GM12875 (cell line): Measurements from ENCODE around the gene NIPAL4.

Experiments used
- H3K4me3 ChIP-seq: one replicate; pipeline ENCODE4 v1.5.1; 2011; ENCODE audit warnings: low read depth, low read length, control low read depth
- TF ChIP-seq, protein P1 (sequence below): IDR thresholded peaks from 2 replicates; pipeline ENCODE4 v1.5.1; 2011; ENCODE audit warnings: low read depth, mild to moderate bottlenecking, control low read depth, inconsistent platforms, low read length, moderate library complexity, borderline replicate concordance; ENCODE audit not compliant: insufficient read depth

NIPAL4 gene

DNA sequence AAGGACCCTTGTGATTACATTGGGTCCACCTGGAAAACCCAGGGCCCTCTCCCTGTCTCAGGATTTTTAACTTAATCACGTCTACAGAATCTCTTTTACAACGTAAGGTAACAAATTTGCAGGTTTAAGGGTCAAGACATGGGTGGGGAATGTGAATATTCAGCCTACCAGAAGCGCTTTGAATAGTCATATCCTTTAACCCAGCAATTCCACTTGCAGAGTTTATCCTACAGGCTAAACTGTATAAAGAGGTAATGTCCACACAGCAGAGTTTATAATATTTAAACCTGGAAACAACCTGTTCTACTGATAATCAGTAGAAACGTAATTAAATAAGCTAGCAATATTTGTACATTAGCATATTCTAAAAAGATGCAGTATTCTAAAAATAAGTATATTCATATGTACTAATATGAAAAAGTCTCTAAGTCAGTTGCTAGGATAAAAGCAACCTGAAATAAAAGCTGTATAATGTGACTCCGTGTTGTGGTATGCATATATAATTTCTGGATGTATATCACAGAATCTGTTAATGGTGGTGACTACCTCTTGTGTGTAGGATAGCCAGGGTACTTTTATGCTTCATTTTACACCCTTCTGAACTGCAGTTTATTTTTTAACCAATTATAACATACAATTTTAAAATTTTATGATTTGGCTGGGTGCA, 14.1 kb upstream of the NIPAL4 start:
- TF ChIP-seq, protein P1, sequence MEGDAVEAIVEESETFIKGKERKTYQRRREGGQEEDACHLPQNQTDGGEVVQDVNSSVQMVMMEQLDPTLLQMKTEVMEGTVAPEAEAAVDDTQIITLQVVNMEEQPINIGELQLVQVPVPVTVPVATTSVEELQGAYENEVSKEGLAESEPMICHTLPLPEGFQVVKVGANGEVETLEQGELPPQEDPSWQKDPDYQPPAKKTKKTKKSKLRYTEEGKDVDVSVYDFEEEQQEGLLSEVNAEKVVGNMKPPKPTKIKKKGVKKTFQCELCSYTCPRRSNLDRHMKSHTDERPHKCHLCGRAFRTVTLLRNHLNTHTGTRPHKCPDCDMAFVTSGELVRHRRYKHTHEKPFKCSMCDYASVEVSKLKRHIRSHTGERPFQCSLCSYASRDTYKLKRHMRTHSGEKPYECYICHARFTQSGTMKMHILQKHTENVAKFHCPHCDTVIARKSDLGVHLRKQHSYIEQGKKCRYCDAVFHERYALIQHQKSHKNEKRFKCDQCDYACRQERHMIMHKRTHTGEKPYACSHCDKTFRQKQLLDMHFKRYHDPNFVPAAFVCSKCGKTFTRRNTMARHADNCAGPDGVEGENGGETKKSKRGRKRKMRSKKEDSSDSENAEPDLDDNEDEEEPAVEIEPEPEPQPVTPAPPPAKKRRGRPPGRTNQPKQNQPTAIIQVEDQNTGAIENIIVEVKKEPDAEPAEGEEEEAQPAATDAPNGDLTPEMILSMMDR, result no peak
- H3K4me3 ChIP-seq, result no peak overlapping the region

DNA sequence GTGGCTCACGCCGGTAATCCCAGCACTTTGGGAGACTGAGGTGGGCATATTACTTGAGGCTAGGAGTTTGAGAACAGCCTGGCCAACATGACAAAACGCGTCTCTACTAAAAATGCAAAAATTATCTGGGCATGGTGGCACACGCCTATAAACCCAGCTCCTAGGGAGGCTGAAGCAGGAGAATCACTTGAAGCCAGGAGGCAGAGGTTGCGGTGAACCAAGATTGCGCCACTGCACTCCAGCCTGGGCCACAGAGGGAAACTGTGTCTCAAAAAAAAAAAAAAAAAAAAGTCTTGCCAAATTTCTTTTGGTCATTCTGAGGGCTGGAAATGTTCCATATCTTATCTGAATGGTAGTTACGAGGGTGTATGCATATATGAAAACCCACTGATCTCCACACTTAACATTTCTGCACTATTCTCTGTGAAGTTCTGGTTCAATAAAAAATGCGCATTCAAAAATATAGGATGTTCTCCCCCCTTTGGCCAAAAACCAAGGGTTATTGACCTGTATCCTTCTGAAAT, 13.5 kb upstream of the NIPAL4 start:
- no peak overlapping the region for H3K4me3 ChIP-seq
- TF ChIP-seq, protein P1, result no peak

DNA sequence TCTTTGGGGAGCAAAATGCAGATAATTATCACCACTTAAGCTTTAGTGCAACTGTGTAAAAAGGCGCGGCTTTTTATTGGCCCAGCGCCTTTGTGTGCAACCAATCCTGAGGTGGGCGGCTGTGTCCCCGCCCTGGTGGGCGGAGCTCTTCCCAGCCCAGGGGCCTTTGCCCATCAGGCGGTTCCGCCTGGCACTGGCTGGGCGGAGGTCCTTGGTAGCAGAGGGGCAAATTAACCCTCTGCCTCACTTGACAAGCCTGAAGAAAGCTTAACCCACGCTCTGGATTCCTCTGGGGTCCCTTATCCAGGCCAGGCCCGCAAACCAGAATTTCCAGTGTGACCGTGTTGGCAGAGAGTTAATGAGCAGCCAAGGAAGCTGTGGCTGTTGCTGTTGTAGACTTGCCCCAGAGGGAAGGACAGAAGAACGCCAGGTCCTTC, 12.8 kb upstream of the NIPAL4 start:
- TF ChIP-seq, protein P1, result no peak
- no peak overlapping the region for H3K4me3 ChIP-seq

DNA sequence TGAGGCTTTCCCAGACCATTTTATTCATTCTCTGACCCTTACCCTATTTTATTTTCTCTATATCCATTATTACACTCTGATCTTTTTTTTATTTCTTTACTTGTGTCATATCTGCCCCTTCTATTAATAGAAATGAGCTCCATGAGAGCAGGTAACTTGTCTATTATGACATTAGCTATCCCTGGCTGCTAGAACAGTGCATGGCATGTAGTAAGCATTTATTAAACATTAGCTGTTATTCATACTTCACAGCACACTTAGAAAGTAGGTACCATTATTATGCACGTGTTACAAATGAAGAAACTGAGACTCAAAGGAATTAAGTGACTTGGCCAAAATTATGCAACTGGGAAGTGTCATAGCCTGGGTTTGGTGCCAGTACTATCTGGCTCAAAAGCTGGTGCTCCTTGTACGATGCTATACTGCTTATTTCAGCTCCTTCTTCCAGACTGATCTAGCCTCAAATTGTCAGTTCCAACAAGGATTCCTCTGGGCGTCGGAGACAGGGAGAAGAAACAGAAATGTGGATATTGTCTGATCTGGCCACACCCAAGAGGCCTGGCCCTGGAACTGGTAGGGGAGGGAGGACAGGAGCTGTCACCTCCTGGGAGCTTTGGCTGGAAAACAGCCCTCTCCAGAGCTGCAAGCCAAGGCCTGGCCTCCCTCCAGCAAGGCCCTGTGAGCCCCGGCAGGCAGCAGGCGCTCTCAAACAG, 10.8 kb upstream of the NIPAL4 start:
- TF ChIP-seq, protein P1, result no peak
- H3K4me3 ChIP-seq, result no peak overlapping the region

DNA sequence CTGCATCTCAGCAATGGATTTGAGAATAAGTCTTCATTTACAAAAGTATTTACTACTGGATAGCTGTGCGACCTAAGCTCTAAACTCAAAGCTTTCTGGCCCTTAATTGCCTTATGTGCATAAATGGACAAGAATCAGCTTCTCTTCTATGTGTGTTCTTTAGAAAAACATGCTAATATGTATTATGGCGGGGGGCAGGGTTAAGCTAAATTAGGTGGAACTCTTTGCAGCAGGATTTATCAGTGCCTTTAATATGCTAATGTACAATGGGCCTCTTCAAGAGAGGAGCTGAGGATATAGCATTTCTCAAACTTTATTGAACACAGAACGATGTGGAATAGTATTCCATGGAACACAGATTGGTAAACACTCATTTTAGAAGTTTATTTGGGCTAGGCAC, 10.0 kb upstream of the NIPAL4 start:
- TF ChIP-seq, protein P1, result no peak
- no peak overlapping the region for H3K4me3 ChIP-seq

DNA sequence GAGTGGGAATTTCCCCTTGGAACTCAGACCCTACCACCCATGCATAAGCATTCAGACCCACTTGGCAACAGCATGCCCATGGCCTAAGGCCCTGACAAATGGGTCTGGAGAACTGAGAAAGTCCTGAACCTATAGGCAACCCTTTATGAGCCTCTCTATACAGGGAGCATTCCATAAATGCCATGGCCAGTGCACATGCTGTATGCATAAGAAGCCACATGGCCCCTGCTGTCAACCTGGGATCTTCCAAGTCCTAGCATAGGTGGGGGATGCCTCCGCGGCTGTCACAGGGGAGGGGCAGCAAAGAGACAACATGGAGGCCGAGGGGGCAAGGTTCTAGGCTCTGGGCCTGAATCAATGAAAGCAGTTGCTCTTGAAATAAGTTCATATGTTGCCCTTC, 8.2 kb upstream of the NIPAL4 start:
- TF ChIP-seq, protein P1, result no peak
- H3K4me3 ChIP-seq, result no peak overlapping the region

DNA sequence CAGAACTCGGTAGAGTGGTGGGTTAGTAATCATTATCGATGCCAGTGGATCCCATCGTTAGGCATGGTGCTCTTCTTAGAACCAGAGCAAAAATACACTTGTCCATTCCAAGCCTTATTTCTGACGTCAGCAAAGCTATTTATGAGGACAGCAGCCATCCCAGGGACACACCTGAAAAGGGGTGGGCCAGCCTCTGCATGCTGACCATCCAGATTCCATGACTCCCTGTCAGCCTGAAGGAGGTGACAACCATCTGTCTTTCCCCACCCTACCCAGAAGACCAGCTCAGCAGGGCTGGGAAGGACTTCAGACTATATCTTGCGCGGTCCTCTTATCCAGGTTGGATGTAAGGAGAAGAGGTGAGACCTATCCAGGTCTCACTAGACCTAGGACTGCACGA, 5.7 kb upstream of the NIPAL4 start:
- no peak overlapping the region for H3K4me3 ChIP-seq
- TF ChIP-seq, protein P1, result no peak
